H9 (cell line): ENCODE data around the gene TPM2. TPM values are rescaled to one million over a fixed set of nuclear protein-coding genes. Genes with fewer than 3 reads are reported as not detected.

Source experiments
- DNase-seq: peaks from one replicate; pipeline ENCODE4 v3.0.0-alpha.2; 2017
- H2AFZ ChIP-seq: one replicate; pipeline ENCODE4 v1.6.1; 2013; ENCODE audit warnings: mild to moderate bottlenecking, low read length, control low read depth, moderate library complexity
- H2AK5ac ChIP-seq: 2 replicates; pipeline ENCODE4 v1.6.1; 2013; ENCODE audit warnings: low read length, control low read depth, mixed read lengths; ENCODE audit not compliant: insufficient read length
- H2BK120ac ChIP-seq: one replicate; pipeline ENCODE4 v1.6.1; 2013; ENCODE audit warnings: low read depth, mild to moderate bottlenecking, low read length, control low read depth, inconsistent platforms; ENCODE audit not compliant: poor library complexity, severe bottlenecking
- H2BK12ac ChIP-seq: 2 replicates; pipeline ENCODE4 v1.6.1; 2013; ENCODE audit warnings: low read length, control low read depth, mixed read lengths, low read depth; ENCODE audit not compliant: insufficient read length
- H2BK15ac ChIP-seq: 2 replicates; pipeline ENCODE4 v1.6.1; 2013; ENCODE audit warnings: low read depth, low read length, control low read depth
- H2BK20ac ChIP-seq: one replicate; pipeline ENCODE4 v1.6.1; 2013; ENCODE audit warnings: low read depth, mild to moderate bottlenecking, low read length, control low read depth, inconsistent platforms; ENCODE audit not compliant: poor library complexity, severe bottlenecking
- H2BK5ac ChIP-seq: 2 replicates; pipeline ENCODE4 v1.6.1; 2013; ENCODE audit warnings: low read length, control low read depth, mixed read lengths; ENCODE audit not compliant: insufficient read length
- H3K14ac ChIP-seq: 2 replicates; pipeline ENCODE4 v1.6.1; 2013; ENCODE audit warnings: low read length, control low read depth; ENCODE audit not compliant: insufficient read depth
- H3K18ac ChIP-seq: 2 replicates; pipeline ENCODE4 v1.6.1; 2013; ENCODE audit warnings: low read depth, mild to moderate bottlenecking, mixed read lengths, low read length, control low read depth; ENCODE audit not compliant: insufficient read length
- H3K23ac ChIP-seq: 2 replicates; pipeline ENCODE4 v1.6.1; 2013; ENCODE audit warnings: low read length, control low read depth, mixed read lengths, low read depth; ENCODE audit not compliant: insufficient read length
- H3K23me2 ChIP-seq: 2 replicates; pipeline ENCODE4 v1.6.1; 2013; ENCODE audit warnings: low read depth, mild to moderate bottlenecking, mixed read lengths, low read length, control low read depth; ENCODE audit not compliant: insufficient read length, poor library complexity, severe bottlenecking
- H3K27ac ChIP-seq: 2 replicates; pipeline ENCODE4 v1.5.1; 2013; ENCODE audit warnings: low read length, control low read depth, mixed read lengths, low read depth; ENCODE audit not compliant: insufficient read length
- H3K27me3 ChIP-seq: 2 replicates; pipeline ENCODE4 v1.6.1; 2013; ENCODE audit warnings: low read length, control low read depth, inconsistent platforms; ENCODE audit not compliant: insufficient read depth
- H3K4ac ChIP-seq: 2 replicates; pipeline ENCODE4 v1.6.1; 2013; ENCODE audit warnings: low read depth, mild to moderate bottlenecking, control low read depth, inconsistent platforms, low read length, moderate library complexity
- H3K4me1 ChIP-seq: 2 replicates; pipeline ENCODE4 v1.6.1; 2013; ENCODE audit warnings: low read length, control low read depth, inconsistent platforms; ENCODE audit not compliant: insufficient read depth
- H3K4me2 ChIP-seq: 2 replicates; pipeline ENCODE4 v1.6.1; 2013; ENCODE audit warnings: low read length, control low read depth, mixed read lengths; ENCODE audit not compliant: insufficient read length, insufficient read depth
- H3K56ac ChIP-seq: 2 replicates; pipeline ENCODE4 v1.6.1; 2013; ENCODE audit warnings: low read depth, mild to moderate bottlenecking, mixed read lengths, low read length, control low read depth; ENCODE audit not compliant: insufficient read length
- H3K79me1 ChIP-seq: 2 replicates; pipeline ENCODE4 v1.6.1; 2013; ENCODE audit warnings: low read depth, mild to moderate bottlenecking, moderate library complexity, low read length, control low read depth, inconsistent platforms; ENCODE audit not compliant: insufficient read depth, poor library complexity, severe bottlenecking
- H3K79me2 ChIP-seq: 2 replicates; pipeline ENCODE4 v1.6.1; 2013; ENCODE audit warnings: low read length, control low read depth, inconsistent platforms; ENCODE audit not compliant: insufficient read depth
- H3K9ac ChIP-seq: 2 replicates; pipeline ENCODE4 v1.6.1; 2013; ENCODE audit warnings: low read length, control low read depth, mixed read lengths; ENCODE audit not compliant: insufficient read length; ENCODE audit errors: extremely low read depth
- H3K9me3 ChIP-seq: one replicate; pipeline ENCODE4 v1.6.1; 2013; ENCODE audit warnings: low read depth, low read length, inconsistent platforms; ENCODE audit not compliant: control insufficient read depth
- H3T11ph ChIP-seq: one replicate; pipeline ENCODE4 v1.6.1; 2013; ENCODE audit warnings: mild to moderate bottlenecking, low read length, control low read depth, inconsistent platforms
- H4K20me1 ChIP-seq: one replicate; pipeline ENCODE4 v1.6.1; 2013; ENCODE audit not compliant: control insufficient read depth, insufficient read length, insufficient read depth
- H4K5ac ChIP-seq: 2 replicates; pipeline ENCODE4 v1.6.1; 2013; ENCODE audit warnings: low read depth, mild to moderate bottlenecking, mixed read lengths, low read length, control low read depth; ENCODE audit not compliant: insufficient read length
- H4K8ac ChIP-seq: replicated peaks from 2 replicates; pipeline ENCODE4 v1.6.1; 2013; ENCODE audit warnings: low read length, control low read depth, mixed read lengths, low read depth; ENCODE audit not compliant: insufficient read length
- H4K91ac ChIP-seq: 2 replicates; pipeline ENCODE4 v1.6.1; 2013; ENCODE audit warnings: low read depth, mild to moderate bottlenecking, moderate library complexity, mixed read lengths, low read length, control low read depth; ENCODE audit not compliant: insufficient read length
- H3K27ac Mint-ChIP-seq, 3 experiments: 2 replicates in 2 of 3; 3 replicates in 1 of 3; pipeline ENCODE4 v1.8.0; 2020 to 2021; ENCODE audit warnings: mixed read lengths in 3 of 3, mild to moderate bottlenecking in 1 of 3, moderate library complexity in 1 of 3
- H3K27me3 Mint-ChIP-seq: 2 replicates; pipeline ENCODE4 v1.8.0; 2021; ENCODE audit warnings: low read depth, mild to moderate bottlenecking, moderate library complexity, mixed read lengths
- H3K36me3 Mint-ChIP-seq, 3 experiments: 2 replicates in 2 of 3; 3 replicates in 1 of 3; pipeline ENCODE4 v1.8.0; 2020 to 2021; ENCODE audit warnings: low read depth in 3 of 3, mixed read lengths in 3 of 3; ENCODE audit not compliant: insufficient read depth in 1 of 3
- H3K4me1 Mint-ChIP-seq, 2 experiments: 2 replicates each; pipeline ENCODE4 v1.8.0; 2020; ENCODE audit warnings: mixed read lengths in 2 of 2
- H3K4me3 Mint-ChIP-seq, 2 experiments: 2 replicates in 1 of 2; 3 replicates in 1 of 2; pipeline ENCODE4 v1.8.0; 2020 to 2021; ENCODE audit warnings: mild to moderate bottlenecking in 2 of 2, mixed read lengths in 2 of 2, moderate library complexity in 1 of 2
- H3K9me3 Mint-ChIP-seq, 2 experiments: 2 replicates in 1 of 2; 3 replicates in 1 of 2; pipeline ENCODE4 v1.8.0; 2020; ENCODE audit warnings: mild to moderate bottlenecking in 2 of 2, mixed read lengths in 2 of 2, moderate library complexity in 1 of 2
- WGBS: extraction: QIAGEN DNeasy Blood & Tissue Kit; methylation state at CpG from one replicate; pipeline ENCODE4 v1.1.7; 2013; ENCODE audit warnings: missing lambda C conversion rate, low lambda C conversion rate, mixed read lengths; ENCODE audit not compliant: insufficient read length; ENCODE audit errors: extremely low coverage; 5-methylcytosine and 5-hydroxymethylcytosine counted together
- total RNA-seq: library from RNA; stranded (reverse); gene quantifications from 2 replicates; pipeline ENCODE4 v1.2.1, GENCODE V29; 2021
- TF ChIP-seq, protein P1 (sequence below): fragments of 200-600 bp; sonication (generic); conservative IDR thresholded peaks from 3 replicates; pipeline ENCODE4 v1.8.0; 2021; ENCODE audit warnings: antibody characterized with exemption, mild to moderate bottlenecking

The TPM2 gene
- total RNA-seq, 1 experiment from 2014 or later = 225 TPM

- Mint-ChIP-seq H3K4me1 (peaks cover 25 to 32% of the 10 kb centered on the region in 2 experiments), H3K9me3 (peaks cover under 1 to 1% of the 10 kb centered on the region in 2 experiments; a peak in 3 of 5 replicates), H3K36me3 (peaks cover 0 to under 1% (median 0%) of the 10 kb centered on the region in 3 experiments; a peak in 1 of 7 replicates), H3K4me3 (no peak overlapping the region), H3K27me3 (peaks cover 21% of the 10 kb centered on the region), H3K27ac (no peak overlapping the region)
- Histone ChIP-seq H3K79me2 (no peaks in the 10 kb centered on the region), H3K56ac (no peak overlapping the region), H3K9me3 (no peaks in the 10 kb centered on the region), H3K27ac (no peak overlapping the region), H3K23ac (no peak overlapping the region), H4K8ac (no peak overlapping the region), H2AK5ac (no peak overlapping the region), H2BK15ac (no peak overlapping the region), H4K91ac (no peak overlapping the region), H3K27me3 (0 out of 2 replicates have a peak, but pooled peaks cover 2% of the 10 kb centered on the region), H3T11ph (no peak overlapping the region), H3K14ac (no peak overlapping the region), H4K20me1 (no peaks in the 10 kb centered on the region), H4K5ac (no peak overlapping the region), H2BK120ac (no peak overlapping the region), H3K4me1 (peaks cover 3% of the 10 kb centered on the region; the same call in 1 of the 2 replicates), H2BK20ac (no peak overlapping the region), H3K9ac (no peak overlapping the region), H3K79me1 (no peaks in the 10 kb centered on the region), H3K4me2 (no peak overlapping the region), H3K23me2 (peaks cover 7% of the 10 kb centered on the region), H3K4ac (no peak overlapping the region), H2BK12ac (no peak overlapping the region), H2AFZ (no peak overlapping the region), H2BK5ac (no peak overlapping the region), H3K18ac (no peak overlapping the region)
- TF ChIP-seq, protein P1, sequence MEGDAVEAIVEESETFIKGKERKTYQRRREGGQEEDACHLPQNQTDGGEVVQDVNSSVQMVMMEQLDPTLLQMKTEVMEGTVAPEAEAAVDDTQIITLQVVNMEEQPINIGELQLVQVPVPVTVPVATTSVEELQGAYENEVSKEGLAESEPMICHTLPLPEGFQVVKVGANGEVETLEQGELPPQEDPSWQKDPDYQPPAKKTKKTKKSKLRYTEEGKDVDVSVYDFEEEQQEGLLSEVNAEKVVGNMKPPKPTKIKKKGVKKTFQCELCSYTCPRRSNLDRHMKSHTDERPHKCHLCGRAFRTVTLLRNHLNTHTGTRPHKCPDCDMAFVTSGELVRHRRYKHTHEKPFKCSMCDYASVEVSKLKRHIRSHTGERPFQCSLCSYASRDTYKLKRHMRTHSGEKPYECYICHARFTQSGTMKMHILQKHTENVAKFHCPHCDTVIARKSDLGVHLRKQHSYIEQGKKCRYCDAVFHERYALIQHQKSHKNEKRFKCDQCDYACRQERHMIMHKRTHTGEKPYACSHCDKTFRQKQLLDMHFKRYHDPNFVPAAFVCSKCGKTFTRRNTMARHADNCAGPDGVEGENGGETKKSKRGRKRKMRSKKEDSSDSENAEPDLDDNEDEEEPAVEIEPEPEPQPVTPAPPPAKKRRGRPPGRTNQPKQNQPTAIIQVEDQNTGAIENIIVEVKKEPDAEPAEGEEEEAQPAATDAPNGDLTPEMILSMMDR = no peak
- no peak for DNase-seq
- no CpG with 5 or more reads among the region's 8 CpGs for WGBS
Measured at GRCh38 chr9:35652829-35653209, 36.9 kb downstream of the TPM2 start.
